Activated naive CD4-positive, alpha-beta T cell treated with Interleukin-2 at 50 U/mL for 16 hours (primary cell): ENCODE measurements around the gene WHAMM.
"Not testable (repeated sequence)": the region's sequence is repeated elsewhere in the genome, so short reads cannot be mapped to it uniquely, and the experiment has no call there.

Source experiments
- DNase-seq: peaks from one replicate; pipeline ENCODE4 v3.0.0-alpha.2; 2020

WHAMM gene

GRCh38 chr15:82804575-82804949 is 4.9 kb upstream of the WHAMM start:
- no peak for DNase-seq

- DNase-seq: no peak
Measured at GRCh38 chr15:82805994-82806406, 3.4 kb upstream of the WHAMM start, which contains the start of gene FSD2. Gene FSD2, minus strand, starts transcription at chr15:82806069. Its CDS starts 18,679 bp downstream, at chr15:82787390.

- DNase-seq: no peak
Measured at GRCh38 chr15:82807920-82808633, 1.4 kb upstream of the WHAMM start.

GRCh38 chr15:82808634-82809041 is 790 bp upstream of the WHAMM start:
- DNase-seq: no peak

- DNase-seq: no peak
Measured at GRCh38 chr15:82810061-82810889, 847 bp downstream of the WHAMM start.

- peak; percentile 55 for DNase-seq
Measured at GRCh38 chr15:82810890-82811426, 1.5 kb downstream of the WHAMM start.

- no peak for DNase-seq
Measured at GRCh38 chr15:82812994-82813393, 3.6 kb downstream of the WHAMM start.

GRCh38 chr15:82820128-82820527 is 10.7 kb downstream of the WHAMM start:
- DNase-seq: no peak

- DNase-seq: not testable (repeated sequence)
Measured at GRCh38 chr15:82821396-82821795, 12.0 kb downstream of the WHAMM start.

GRCh38 chr15:82821851-82822250 is 12.4 kb downstream of the WHAMM start:
- not testable (repeated sequence) for DNase-seq

GRCh38 chr15:82823049-82823448 is 13.6 kb downstream of the WHAMM start:
- DNase-seq: no peak

- no peak for DNase-seq
Measured at GRCh38 chr15:82828075-82828474, 18.6 kb downstream of the WHAMM start.

GRCh38 chr15:82829234-82829633 is 19.8 kb downstream of the WHAMM start:
- no peak for DNase-seq

GRCh38 chr15:82830427-82831173 is 21.2 kb downstream of the WHAMM start:
- DNase-seq: no peak

- DNase-seq: no peak
Measured at GRCh38 chr15:82831894-82832600, 22.6 kb downstream of the WHAMM start.

- DNase-seq: peak; percentile 50
Measured at GRCh38 chr15:82832601-82833361, 23.4 kb downstream of the WHAMM start.

GRCh38 chr15:82833362-82833682 is 23.9 kb downstream of the WHAMM start:
- DNase-seq: no peak

- DNase-seq: no peak
Measured at GRCh38 chr15:82835391-82835917, 26.0 kb downstream of the WHAMM start.

- no peak for DNase-seq
Measured at GRCh38 chr15:82838096-82838735, 28.8 kb downstream of the WHAMM start.

- no peak for DNase-seq
Measured at GRCh38 chr15:82839136-82839535, 29.7 kb downstream of the WHAMM start.

GRCh38 chr15:82840166-82840565 is 30.7 kb downstream of the WHAMM start:
- DNase-seq: no peak
